Spleen (tissue), 7 donors: ENCODE data around the gene FILIP1.

ENCODE experiments used
- POLR2A ChIP-seq, 3 donors: fragments of 450-650 bp; IDR thresholded peaks; one replicate each; pipeline ENCODE4 v1.5.1; 2017; ENCODE audit warnings: antibody characterized with exemption in 3 of 3, mild to moderate bottlenecking in 1 of 3
- POLR2AphosphoS5 ChIP-seq, 3 donors: sonication (generic); formaldehyde crosslinking; IDR thresholded peaks; one replicate each; pipeline ENCODE4 v1.5.1; 2017; ENCODE audit warnings: antibody characterized with exemption in 3 of 3
- TF ChIP-seq, protein P1 (sequence below), 11 experiments: fragments of 200-600 bp in 7 of 11; fragments of 450-650 bp in 4 of 11; sonication (generic) in 4 of 11; IDR thresholded peaks in 8 of 11; conservative IDR thresholded peaks in 3 of 11; 1 replicate in 7 of 11; 2 replicates in 4 of 11; pipeline versions ENCODE4 v1.4.0 to v1.8.0; 2016 to 2021; ENCODE audit warnings: antibody characterized with exemption in 11 of 11, inconsistent platforms in 4 of 11, mild to moderate bottlenecking in 1 of 11
- donor health status: DM: no; HTN: no; CAD: no; lungs with moderate emphysema.
- donor health status: DM: no; HTN: no; CAD: no.
- donor health status: DM: no; HTN: no; CAD: no.

DNA sequence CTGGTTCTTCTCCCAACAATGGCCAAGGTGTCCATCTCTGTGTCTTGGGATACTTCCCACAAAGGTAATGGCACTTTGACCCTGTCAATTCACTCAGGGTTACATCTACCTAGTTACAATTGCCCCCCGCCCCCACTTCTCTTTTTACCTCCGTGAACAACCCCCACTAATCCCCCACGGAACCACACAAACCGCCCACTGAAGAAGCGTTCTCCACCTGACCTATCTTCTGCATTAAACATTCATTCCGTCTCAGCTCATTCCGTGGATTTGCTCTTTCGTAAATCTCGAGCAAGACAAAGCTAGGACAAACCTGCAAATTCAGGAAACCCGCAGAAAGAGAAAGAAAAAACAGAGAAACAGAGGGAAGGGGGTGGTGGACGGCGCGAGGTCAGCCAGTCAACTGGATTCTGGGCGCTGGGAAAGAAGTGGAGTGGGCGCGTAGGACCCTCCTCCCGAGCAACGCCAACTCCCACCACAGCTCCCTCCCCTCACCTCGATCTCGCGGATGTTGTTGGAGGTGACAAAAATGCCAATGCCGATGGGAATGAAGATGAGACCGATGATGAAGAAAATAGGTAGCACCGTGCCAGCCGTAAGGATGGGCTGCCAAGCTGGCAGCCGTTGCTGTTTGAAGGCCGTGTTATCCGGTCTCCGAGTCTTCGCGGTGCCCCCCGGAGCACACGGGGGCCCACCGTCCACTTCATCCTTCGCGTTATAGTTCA, 209.5 kb downstream of the FILIP1 start:
- TF ChIP-seq POLR2A (IDR thresholded peaks at IDR 0.05) (no peak), POLR2AphosphoS5 (IDR thresholded peaks at IDR 0.05) (no peak)
- TF ChIP-seq, protein P1, sequence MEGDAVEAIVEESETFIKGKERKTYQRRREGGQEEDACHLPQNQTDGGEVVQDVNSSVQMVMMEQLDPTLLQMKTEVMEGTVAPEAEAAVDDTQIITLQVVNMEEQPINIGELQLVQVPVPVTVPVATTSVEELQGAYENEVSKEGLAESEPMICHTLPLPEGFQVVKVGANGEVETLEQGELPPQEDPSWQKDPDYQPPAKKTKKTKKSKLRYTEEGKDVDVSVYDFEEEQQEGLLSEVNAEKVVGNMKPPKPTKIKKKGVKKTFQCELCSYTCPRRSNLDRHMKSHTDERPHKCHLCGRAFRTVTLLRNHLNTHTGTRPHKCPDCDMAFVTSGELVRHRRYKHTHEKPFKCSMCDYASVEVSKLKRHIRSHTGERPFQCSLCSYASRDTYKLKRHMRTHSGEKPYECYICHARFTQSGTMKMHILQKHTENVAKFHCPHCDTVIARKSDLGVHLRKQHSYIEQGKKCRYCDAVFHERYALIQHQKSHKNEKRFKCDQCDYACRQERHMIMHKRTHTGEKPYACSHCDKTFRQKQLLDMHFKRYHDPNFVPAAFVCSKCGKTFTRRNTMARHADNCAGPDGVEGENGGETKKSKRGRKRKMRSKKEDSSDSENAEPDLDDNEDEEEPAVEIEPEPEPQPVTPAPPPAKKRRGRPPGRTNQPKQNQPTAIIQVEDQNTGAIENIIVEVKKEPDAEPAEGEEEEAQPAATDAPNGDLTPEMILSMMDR (IDR thresholded peaks at IDR 0.05 in 8 of 11, conservative IDR thresholded peaks at IDR 0.05 in 3 of 11): no peak
